Endodermal cell (in vitro differentiated cells): ENCODE data around the gene MACROD1. TPM values are rescaled to one million over a fixed set of nuclear protein-coding genes. Genes with fewer than 3 reads are reported as not detected.

ENCODE experiments used
- DNase-seq: peaks from one replicate; pipeline ENCODE4 v3.0.0-alpha.2; 2017
- H3K27ac ChIP-seq: 2 replicates; pipeline ENCODE4 v1.5.1; 2013; ENCODE audit warnings: mild to moderate bottlenecking, low read depth, low read length, moderate library complexity
- H3K27me3 ChIP-seq: 2 replicates; pipeline ENCODE4 v1.6.1; 2013; ENCODE audit warnings: mild to moderate bottlenecking, low read length, moderate library complexity; ENCODE audit not compliant: insufficient read depth, control insufficient read depth, poor library complexity, severe bottlenecking
- H3K36me3 ChIP-seq: 2 replicates; pipeline ENCODE4 v1.7.0; 2013; ENCODE audit warnings: mild to moderate bottlenecking, low read length, moderate library complexity; ENCODE audit not compliant: control insufficient read depth, insufficient read depth
- H3K4me1 ChIP-seq: one replicate; pipeline ENCODE4 v1.7.0; 2013; ENCODE audit warnings: low read length; ENCODE audit not compliant: control insufficient read depth, insufficient read depth
- H3K4me3 ChIP-seq: 2 replicates; pipeline ENCODE4 v1.5.1; 2013; ENCODE audit warnings: mild to moderate bottlenecking, low read length, moderate library complexity
- H3K9ac ChIP-seq: 2 replicates; pipeline ENCODE4 v1.6.1; 2013; ENCODE audit warnings: mild to moderate bottlenecking, low read length, moderate library complexity; ENCODE audit not compliant: poor library complexity, severe bottlenecking; ENCODE audit errors: extremely low read depth
- H3K9me3 ChIP-seq: 2 replicates; pipeline ENCODE4 v1.6.1; 2013; ENCODE audit warnings: mild to moderate bottlenecking, low read length, moderate library complexity; ENCODE audit not compliant: control insufficient read depth
- H3K27ac Mint-ChIP-seq: 2 replicates; pipeline ENCODE4 v1.8.0; 2020; ENCODE audit warnings: mixed read lengths
- H3K27me3 Mint-ChIP-seq: 2 replicates; pipeline ENCODE4 v1.8.0; 2021; ENCODE audit warnings: mild to moderate bottlenecking, mixed read lengths; ENCODE audit not compliant: insufficient read depth
- H3K36me3 Mint-ChIP-seq: 2 replicates; pipeline ENCODE4 v1.8.0; 2020; ENCODE audit warnings: low read depth, mixed read lengths
- H3K4me1 Mint-ChIP-seq: 2 replicates; pipeline ENCODE4 v1.8.0; 2020; ENCODE audit warnings: mixed read lengths
- H3K4me3 Mint-ChIP-seq: 2 replicates; pipeline ENCODE4 v1.8.0; 2020; ENCODE audit warnings: mild to moderate bottlenecking, moderate library complexity, mixed read lengths
- H3K9me3 Mint-ChIP-seq: 2 replicates; pipeline ENCODE4 v1.8.0; 2020; ENCODE audit warnings: mild to moderate bottlenecking, mixed read lengths
- WGBS, 2 experiments: methylation state at CpG; one replicate each; pipeline versions ENCODE4 v1.1.5 to v1.1.7; 2013; ENCODE audit warnings: missing lambda C conversion rate in 2 of 2, mixed read lengths in 1 of 2; ENCODE audit not compliant: insufficient coverage in 1 of 2, insufficient read length in 1 of 2; 5-methylcytosine and 5-hydroxymethylcytosine counted together
- total RNA-seq, 2 donors: library from RNA; stranded (reverse); fragmentation: NEBNext Ultra II Directional in 1 of 2; extraction: Animal tissue kit (Norgen Biotek cat#: 25700) in 1 of 2; gene quantifications; 2 replicates in 1 of 2; 3 replicates in 1 of 2; pipeline ENCODE4 v1.2.1, GENCODE V29; 2021
- TF ChIP-seq, protein P1 (sequence below): fragments of 200-600 bp; sonication (generic); conservative IDR thresholded peaks from 2 replicates; pipeline ENCODE4 v1.5.0; 2021; ENCODE audit warnings: antibody characterized with exemption, mild to moderate bottlenecking

The MACROD1 gene
- total RNA-seq, 2 donors from 2014 or later, result 23.0 to 41.9 TPM

- no peaks in the 10 kb centered on the region for H3K36me3 Mint-ChIP-seq
- H3K4me3 ChIP-seq, result no peak overlapping the region
- H3K27me3 Mint-ChIP-seq, result no peaks in the 10 kb centered on the region
- 82 to 90% methylated on average over 6 to 12 of the region's 12 CpGs for WGBS, 2 experiments
- peaks cover 32% of the 10 kb centered on the region for H3K4me1 Mint-ChIP-seq
- no peaks in the 10 kb centered on the region for H3K9me3 ChIP-seq
- H3K36me3 ChIP-seq, result no peaks in the 10 kb centered on the region
- no peak overlapping the region for H3K27ac Mint-ChIP-seq
- no peak for DNase-seq
- H3K27ac ChIP-seq, result no peak overlapping the region
- no peaks in the 10 kb centered on the region for H3K9me3 Mint-ChIP-seq
- TF ChIP-seq, protein P1, sequence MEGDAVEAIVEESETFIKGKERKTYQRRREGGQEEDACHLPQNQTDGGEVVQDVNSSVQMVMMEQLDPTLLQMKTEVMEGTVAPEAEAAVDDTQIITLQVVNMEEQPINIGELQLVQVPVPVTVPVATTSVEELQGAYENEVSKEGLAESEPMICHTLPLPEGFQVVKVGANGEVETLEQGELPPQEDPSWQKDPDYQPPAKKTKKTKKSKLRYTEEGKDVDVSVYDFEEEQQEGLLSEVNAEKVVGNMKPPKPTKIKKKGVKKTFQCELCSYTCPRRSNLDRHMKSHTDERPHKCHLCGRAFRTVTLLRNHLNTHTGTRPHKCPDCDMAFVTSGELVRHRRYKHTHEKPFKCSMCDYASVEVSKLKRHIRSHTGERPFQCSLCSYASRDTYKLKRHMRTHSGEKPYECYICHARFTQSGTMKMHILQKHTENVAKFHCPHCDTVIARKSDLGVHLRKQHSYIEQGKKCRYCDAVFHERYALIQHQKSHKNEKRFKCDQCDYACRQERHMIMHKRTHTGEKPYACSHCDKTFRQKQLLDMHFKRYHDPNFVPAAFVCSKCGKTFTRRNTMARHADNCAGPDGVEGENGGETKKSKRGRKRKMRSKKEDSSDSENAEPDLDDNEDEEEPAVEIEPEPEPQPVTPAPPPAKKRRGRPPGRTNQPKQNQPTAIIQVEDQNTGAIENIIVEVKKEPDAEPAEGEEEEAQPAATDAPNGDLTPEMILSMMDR, result no peak
- no peaks in the 10 kb centered on the region for H3K27me3 ChIP-seq
- peaks cover 6% of the 10 kb centered on the region for H3K4me1 ChIP-seq
- H3K4me3 Mint-ChIP-seq, result no peak overlapping the region
- H3K9ac ChIP-seq, result no peak overlapping the region
These were observed 39.5 kb downstream of the MACROD1 start for GRCh38 chr11:64126371-64126770.

DNA sequence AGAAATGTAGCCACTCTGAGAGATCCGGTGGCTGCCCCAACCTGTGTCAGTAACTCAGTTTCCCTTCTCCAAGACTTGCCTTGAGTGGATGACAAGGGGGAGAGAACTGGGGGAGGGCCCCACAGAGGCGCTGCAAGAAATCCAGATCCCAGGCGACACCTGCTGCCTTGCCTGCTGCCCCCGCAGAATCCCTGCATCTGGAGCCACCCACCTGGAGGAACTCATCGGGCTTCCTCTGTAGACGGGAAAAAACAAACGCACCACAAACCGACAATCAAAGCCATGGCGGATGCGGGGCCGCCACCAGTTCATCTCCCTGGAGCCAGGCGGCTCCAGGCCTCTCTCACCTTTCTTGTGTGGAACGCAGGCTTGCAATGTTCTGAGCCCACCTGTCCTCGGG, 40.2 kb downstream of the MACROD1 start:
- no peak overlapping the region for H3K27ac Mint-ChIP-seq
- H3K4me1 Mint-ChIP-seq, result peaks cover 27% of the 10 kb centered on the region
- Histone ChIP-seq H3K4me3 (no peak overlapping the region), H3K4me1 (peaks cover 2% of the 10 kb centered on the region), H3K9me3 (no peaks in the 10 kb centered on the region), H3K9ac (no peak overlapping the region), H3K27ac (no peak overlapping the region), H3K36me3 (no peaks in the 10 kb centered on the region), H3K27me3 (no peaks in the 10 kb centered on the region)
- 93 to 94% methylated on average over 13 to 14 of the region's 14 CpGs for WGBS, 2 experiments
- no peak for DNase-seq
- no peaks in the 10 kb centered on the region for H3K36me3 Mint-ChIP-seq
- no peak overlapping the region for H3K4me3 Mint-ChIP-seq
- H3K27me3 Mint-ChIP-seq, result no peaks in the 10 kb centered on the region
- TF ChIP-seq, protein P1, result no peak
- no peaks in the 10 kb centered on the region for H3K9me3 Mint-ChIP-seq

DNA sequence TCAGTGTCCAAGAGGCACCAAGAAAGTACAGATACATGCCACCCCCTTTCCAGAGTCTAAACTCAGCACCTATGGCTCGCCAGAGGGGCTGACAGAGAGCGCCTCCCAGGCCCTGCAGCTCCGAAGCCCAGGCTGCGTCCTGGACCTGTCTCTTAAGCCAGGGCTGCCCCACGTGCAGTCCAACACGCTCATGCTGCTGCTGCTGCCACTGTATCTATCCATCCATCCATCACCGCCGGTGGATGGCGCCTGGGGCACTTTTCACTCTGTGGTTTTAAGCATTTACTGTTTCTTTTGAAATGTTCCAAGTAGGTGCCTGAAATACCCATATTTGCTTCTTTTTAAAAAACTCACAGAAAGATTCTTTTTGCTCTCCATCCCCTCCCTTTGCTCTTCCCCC, 41.8 kb downstream of the MACROD1 start:
- no peak overlapping the region for H3K27ac ChIP-seq
- no peak for DNase-seq
- H3K4me3 ChIP-seq, result no peak overlapping the region
- no peak overlapping the region for H3K4me3 Mint-ChIP-seq
- H3K4me1 ChIP-seq, result peaks cover 3% of the 10 kb centered on the region
- peaks cover 2% of the 10 kb centered on the region for H3K27me3 Mint-ChIP-seq
- H3K9ac ChIP-seq, result no peak overlapping the region
- no peak overlapping the region for H3K27ac Mint-ChIP-seq
- H3K27me3 ChIP-seq, result no peaks in the 10 kb centered on the region
- H3K36me3 Mint-ChIP-seq, result no peaks in the 10 kb centered on the region
- H3K9me3 Mint-ChIP-seq, result no peaks in the 10 kb centered on the region
- WGBS, 2 experiments, result 83 to 90% methylated on average over 9 of the region's 9 CpGs
- peaks cover 25% of the 10 kb centered on the region for H3K4me1 Mint-ChIP-seq
- H3K36me3 ChIP-seq, result no peaks in the 10 kb centered on the region
- TF ChIP-seq, protein P1, result no peak
- H3K9me3 ChIP-seq, result no peaks in the 10 kb centered on the region
